H9 (cell line): ENCODE results near the gene PALD1. TPM values are rescaled to one million over a fixed set of nuclear protein-coding genes. Genes with fewer than 3 reads are reported as not detected.

Experiments used
- DNase-seq: peaks from one replicate; pipeline ENCODE4 v3.0.0-alpha.2; 2017
- H2AFZ ChIP-seq: one replicate; pipeline ENCODE4 v1.6.1; 2013; ENCODE audit warnings: mild to moderate bottlenecking, low read length, control low read depth, moderate library complexity
- H2AK5ac ChIP-seq: 2 replicates; pipeline ENCODE4 v1.6.1; 2013; ENCODE audit warnings: low read length, control low read depth, mixed read lengths; ENCODE audit not compliant: insufficient read length
- H2BK120ac ChIP-seq: one replicate; pipeline ENCODE4 v1.6.1; 2013; ENCODE audit warnings: low read depth, mild to moderate bottlenecking, low read length, control low read depth, inconsistent platforms; ENCODE audit not compliant: poor library complexity, severe bottlenecking
- H2BK12ac ChIP-seq: 2 replicates; pipeline ENCODE4 v1.6.1; 2013; ENCODE audit warnings: low read length, control low read depth, mixed read lengths, low read depth; ENCODE audit not compliant: insufficient read length
- H2BK15ac ChIP-seq: 2 replicates; pipeline ENCODE4 v1.6.1; 2013; ENCODE audit warnings: low read depth, low read length, control low read depth
- H2BK20ac ChIP-seq: one replicate; pipeline ENCODE4 v1.6.1; 2013; ENCODE audit warnings: low read depth, mild to moderate bottlenecking, low read length, control low read depth, inconsistent platforms; ENCODE audit not compliant: poor library complexity, severe bottlenecking
- H2BK5ac ChIP-seq: 2 replicates; pipeline ENCODE4 v1.6.1; 2013; ENCODE audit warnings: low read length, control low read depth, mixed read lengths; ENCODE audit not compliant: insufficient read length
- H3K14ac ChIP-seq: 2 replicates; pipeline ENCODE4 v1.6.1; 2013; ENCODE audit warnings: low read length, control low read depth; ENCODE audit not compliant: insufficient read depth
- H3K18ac ChIP-seq: 2 replicates; pipeline ENCODE4 v1.6.1; 2013; ENCODE audit warnings: low read depth, mild to moderate bottlenecking, mixed read lengths, low read length, control low read depth; ENCODE audit not compliant: insufficient read length
- H3K23ac ChIP-seq: 2 replicates; pipeline ENCODE4 v1.6.1; 2013; ENCODE audit warnings: low read length, control low read depth, mixed read lengths, low read depth; ENCODE audit not compliant: insufficient read length
- H3K23me2 ChIP-seq: 2 replicates; pipeline ENCODE4 v1.6.1; 2013; ENCODE audit warnings: low read depth, mild to moderate bottlenecking, mixed read lengths, low read length, control low read depth; ENCODE audit not compliant: insufficient read length, poor library complexity, severe bottlenecking
- H3K27ac ChIP-seq: 2 replicates; pipeline ENCODE4 v1.5.1; 2013; ENCODE audit warnings: low read length, control low read depth, mixed read lengths, low read depth; ENCODE audit not compliant: insufficient read length
- H3K27me3 ChIP-seq: 2 replicates; pipeline ENCODE4 v1.6.1; 2013; ENCODE audit warnings: low read length, control low read depth, inconsistent platforms; ENCODE audit not compliant: insufficient read depth
- H3K4ac ChIP-seq: 2 replicates; pipeline ENCODE4 v1.6.1; 2013; ENCODE audit warnings: low read depth, mild to moderate bottlenecking, control low read depth, inconsistent platforms, low read length, moderate library complexity
- H3K4me1 ChIP-seq: 2 replicates; pipeline ENCODE4 v1.6.1; 2013; ENCODE audit warnings: low read length, control low read depth, inconsistent platforms; ENCODE audit not compliant: insufficient read depth
- H3K4me2 ChIP-seq: 2 replicates; pipeline ENCODE4 v1.6.1; 2013; ENCODE audit warnings: low read length, control low read depth, mixed read lengths; ENCODE audit not compliant: insufficient read length, insufficient read depth
- H3K56ac ChIP-seq: 2 replicates; pipeline ENCODE4 v1.6.1; 2013; ENCODE audit warnings: low read depth, mild to moderate bottlenecking, mixed read lengths, low read length, control low read depth; ENCODE audit not compliant: insufficient read length
- H3K79me1 ChIP-seq: 2 replicates; pipeline ENCODE4 v1.6.1; 2013; ENCODE audit warnings: low read depth, mild to moderate bottlenecking, moderate library complexity, low read length, control low read depth, inconsistent platforms; ENCODE audit not compliant: insufficient read depth, poor library complexity, severe bottlenecking
- H3K79me2 ChIP-seq: 2 replicates; pipeline ENCODE4 v1.6.1; 2013; ENCODE audit warnings: low read length, control low read depth, inconsistent platforms; ENCODE audit not compliant: insufficient read depth
- H3K9ac ChIP-seq: 2 replicates; pipeline ENCODE4 v1.6.1; 2013; ENCODE audit warnings: low read length, control low read depth, mixed read lengths; ENCODE audit not compliant: insufficient read length; ENCODE audit errors: extremely low read depth
- H3K9me3 ChIP-seq: one replicate; pipeline ENCODE4 v1.6.1; 2013; ENCODE audit warnings: low read depth, low read length, inconsistent platforms; ENCODE audit not compliant: control insufficient read depth
- H3T11ph ChIP-seq: one replicate; pipeline ENCODE4 v1.6.1; 2013; ENCODE audit warnings: mild to moderate bottlenecking, low read length, control low read depth, inconsistent platforms
- H4K20me1 ChIP-seq: one replicate; pipeline ENCODE4 v1.6.1; 2013; ENCODE audit not compliant: control insufficient read depth, insufficient read length, insufficient read depth
- H4K5ac ChIP-seq: 2 replicates; pipeline ENCODE4 v1.6.1; 2013; ENCODE audit warnings: low read depth, mild to moderate bottlenecking, mixed read lengths, low read length, control low read depth; ENCODE audit not compliant: insufficient read length
- H4K8ac ChIP-seq: replicated peaks from 2 replicates; pipeline ENCODE4 v1.6.1; 2013; ENCODE audit warnings: low read length, control low read depth, mixed read lengths, low read depth; ENCODE audit not compliant: insufficient read length
- H4K91ac ChIP-seq: 2 replicates; pipeline ENCODE4 v1.6.1; 2013; ENCODE audit warnings: low read depth, mild to moderate bottlenecking, moderate library complexity, mixed read lengths, low read length, control low read depth; ENCODE audit not compliant: insufficient read length
- H3K27ac Mint-ChIP-seq, 3 experiments: 2 replicates in 2 of 3; 3 replicates in 1 of 3; pipeline ENCODE4 v1.8.0; 2020 to 2021; ENCODE audit warnings: mixed read lengths in 3 of 3, mild to moderate bottlenecking in 1 of 3, moderate library complexity in 1 of 3
- H3K27me3 Mint-ChIP-seq: 2 replicates; pipeline ENCODE4 v1.8.0; 2021; ENCODE audit warnings: low read depth, mild to moderate bottlenecking, moderate library complexity, mixed read lengths
- H3K36me3 Mint-ChIP-seq, 3 experiments: 2 replicates in 2 of 3; 3 replicates in 1 of 3; pipeline ENCODE4 v1.8.0; 2020 to 2021; ENCODE audit warnings: low read depth in 3 of 3, mixed read lengths in 3 of 3; ENCODE audit not compliant: insufficient read depth in 1 of 3
- H3K4me1 Mint-ChIP-seq, 2 experiments: 2 replicates each; pipeline ENCODE4 v1.8.0; 2020; ENCODE audit warnings: mixed read lengths in 2 of 2
- H3K4me3 Mint-ChIP-seq, 2 experiments: 2 replicates in 1 of 2; 3 replicates in 1 of 2; pipeline ENCODE4 v1.8.0; 2020 to 2021; ENCODE audit warnings: mild to moderate bottlenecking in 2 of 2, mixed read lengths in 2 of 2, moderate library complexity in 1 of 2
- H3K9me3 Mint-ChIP-seq, 2 experiments: 2 replicates in 1 of 2; 3 replicates in 1 of 2; pipeline ENCODE4 v1.8.0; 2020; ENCODE audit warnings: mild to moderate bottlenecking in 2 of 2, mixed read lengths in 2 of 2, moderate library complexity in 1 of 2
- CTCF ChIP-seq: fragments of 200-600 bp; sonication (generic); conservative IDR thresholded peaks from 3 replicates; pipeline ENCODE4 v1.8.0; 2021; ENCODE audit warnings: antibody characterized with exemption, mild to moderate bottlenecking
- WGBS: extraction: QIAGEN DNeasy Blood & Tissue Kit; methylation state at CpG from one replicate; pipeline ENCODE4 v1.1.7; 2013; ENCODE audit warnings: missing lambda C conversion rate, low lambda C conversion rate, mixed read lengths; ENCODE audit not compliant: insufficient read length; ENCODE audit errors: extremely low coverage; 5-methylcytosine and 5-hydroxymethylcytosine counted together
- total RNA-seq: library from RNA; stranded (reverse); gene quantifications from 2 replicates; pipeline ENCODE4 v1.2.1, GENCODE V29; 2021

The PALD1 gene
- total RNA-seq, 1 experiment from 2014 or later, result 21.1 TPM

- H3K4ac ChIP-seq, result no peak overlapping the region
- Mint-ChIP-seq H3K27me3 (peaks cover 2% of the 10 kb centered on the region), H3K36me3 (no peaks in the 10 kb centered on the region; a peak in 1 of 7 replicates), H3K4me1 (peaks cover 6 to 7% of the 10 kb centered on the region in 2 experiments; a peak in 2 of 4 replicates), H3K9me3 (no peaks in the 10 kb centered on the region), H3K4me3 (no peak overlapping the region), H3K27ac (no peak overlapping the region)
- H2BK5ac ChIP-seq, result no peak overlapping the region
- no peaks in the 10 kb centered on the region for H3K9me3 ChIP-seq
- no peaks in the 10 kb centered on the region for H3K79me1 ChIP-seq
- no peaks in the 10 kb centered on the region for H3K23me2 ChIP-seq
- no peak overlapping the region; the same call in 1 of the 2 replicates for H3K14ac ChIP-seq
- no peak for DNase-seq
- H4K8ac ChIP-seq, result no peak overlapping the region
- H2AK5ac ChIP-seq, result no peak overlapping the region
- H2AFZ ChIP-seq, result no peak overlapping the region
- H3K9ac ChIP-seq, result no peak overlapping the region
- H3K27ac ChIP-seq, result no peak overlapping the region
- no peaks in the 10 kb centered on the region for H3K4me1 ChIP-seq
- H3K18ac ChIP-seq, result no peak overlapping the region
- no peak overlapping the region for H3K56ac ChIP-seq
- no CpG with 5 or more reads among the region's 4 CpGs for WGBS
- H2BK120ac ChIP-seq, result no peak overlapping the region
- H3K4me2 ChIP-seq, result no peak overlapping the region
- H3K27me3 ChIP-seq, result no peaks in the 10 kb centered on the region
- no peak overlapping the region for H4K91ac ChIP-seq
- no peak for TF ChIP-seq CTCF
- no peak overlapping the region for H4K5ac ChIP-seq
- H2BK15ac ChIP-seq, result no peak overlapping the region
- H4K20me1 ChIP-seq, result no peaks in the 10 kb centered on the region
- H2BK12ac ChIP-seq, result no peak overlapping the region
- no peak overlapping the region for H3T11ph ChIP-seq
- H3K79me2 ChIP-seq, result no peaks in the 10 kb centered on the region
- no peak overlapping the region for H3K23ac ChIP-seq
- no peak overlapping the region for H2BK20ac ChIP-seq
These were observed 96.9 kb downstream of the PALD1 start for GRCh38 chr10:70575486-70575873.
